Neural cell (in vitro differentiated cells): ENCODE data around the gene C22orf15.

Experiments
- EP300 ChIP-seq: fragments of 450-650 bp; conservative IDR thresholded peaks from 2 replicates; pipeline ENCODE4 v1.6.1; 2014; ENCODE audit warnings: antibody characterized with exemption, mild to moderate bottlenecking, moderate library complexity; ENCODE audit not compliant: poor library complexity, severe bottlenecking
- POLR2AphosphoS5 ChIP-seq: IDR thresholded peaks from 2 replicates; pipeline ENCODE4 v1.6.1; 2012
- SMC3 ChIP-seq: fragments of 450-650 bp; conservative IDR thresholded peaks from 2 replicates; pipeline ENCODE4 v1.6.1; 2014; ENCODE audit warnings: antibody characterized with exemption, mild to moderate bottlenecking, moderate library complexity; ENCODE audit not compliant: poor library complexity
- TF ChIP-seq, protein P1 (sequence below): IDR thresholded peaks from 2 replicates; pipeline ENCODE4 v1.6.1; 2012; ENCODE audit warnings: borderline replicate concordance
- TF ChIP-seq, protein P2 (sequence below): fragments of 450-650 bp; IDR thresholded peaks from 2 replicates; pipeline ENCODE4 v1.5.1; 2014; ENCODE audit warnings: antibody characterized with exemption, mild to moderate bottlenecking, moderate library complexity; ENCODE audit not compliant: poor library complexity, severe bottlenecking

DNA sequence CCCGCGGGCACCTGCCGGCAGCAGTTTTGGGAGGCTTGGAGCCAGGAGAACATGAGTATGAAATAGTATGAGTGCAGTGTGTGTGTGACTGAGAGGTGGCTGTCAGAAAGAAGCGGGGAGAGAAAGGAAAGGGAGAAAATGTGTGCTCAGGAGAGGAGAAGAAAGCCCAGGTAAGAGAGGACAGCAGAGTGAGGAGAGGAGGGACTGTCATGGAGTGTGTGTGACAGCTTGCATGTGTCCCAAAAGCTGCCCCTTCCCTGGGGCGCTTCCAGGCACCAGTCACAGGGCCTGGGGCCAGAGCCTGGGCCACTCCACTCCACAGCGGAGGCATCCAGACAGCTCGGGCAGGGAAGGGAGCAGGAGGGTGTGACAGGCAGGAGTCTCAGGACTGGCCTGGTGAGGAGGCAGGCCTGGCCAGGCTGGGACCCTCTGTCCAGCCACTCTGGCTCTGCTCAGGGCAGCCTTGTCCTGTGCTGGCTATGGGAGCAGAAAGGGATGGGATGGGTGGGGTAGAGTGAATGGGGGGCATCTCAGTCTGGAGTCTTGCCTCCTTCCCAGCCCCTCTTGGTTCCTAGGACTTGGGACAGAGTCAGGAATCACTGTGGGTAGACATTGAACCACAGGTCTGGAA is 10.8 kb downstream of the C22orf15 start:
- TF ChIP-seq SMC3 (no peak), POLR2AphosphoS5 (no peak), EP300 (no peak)
- TF ChIP-seq, protein P1, sequence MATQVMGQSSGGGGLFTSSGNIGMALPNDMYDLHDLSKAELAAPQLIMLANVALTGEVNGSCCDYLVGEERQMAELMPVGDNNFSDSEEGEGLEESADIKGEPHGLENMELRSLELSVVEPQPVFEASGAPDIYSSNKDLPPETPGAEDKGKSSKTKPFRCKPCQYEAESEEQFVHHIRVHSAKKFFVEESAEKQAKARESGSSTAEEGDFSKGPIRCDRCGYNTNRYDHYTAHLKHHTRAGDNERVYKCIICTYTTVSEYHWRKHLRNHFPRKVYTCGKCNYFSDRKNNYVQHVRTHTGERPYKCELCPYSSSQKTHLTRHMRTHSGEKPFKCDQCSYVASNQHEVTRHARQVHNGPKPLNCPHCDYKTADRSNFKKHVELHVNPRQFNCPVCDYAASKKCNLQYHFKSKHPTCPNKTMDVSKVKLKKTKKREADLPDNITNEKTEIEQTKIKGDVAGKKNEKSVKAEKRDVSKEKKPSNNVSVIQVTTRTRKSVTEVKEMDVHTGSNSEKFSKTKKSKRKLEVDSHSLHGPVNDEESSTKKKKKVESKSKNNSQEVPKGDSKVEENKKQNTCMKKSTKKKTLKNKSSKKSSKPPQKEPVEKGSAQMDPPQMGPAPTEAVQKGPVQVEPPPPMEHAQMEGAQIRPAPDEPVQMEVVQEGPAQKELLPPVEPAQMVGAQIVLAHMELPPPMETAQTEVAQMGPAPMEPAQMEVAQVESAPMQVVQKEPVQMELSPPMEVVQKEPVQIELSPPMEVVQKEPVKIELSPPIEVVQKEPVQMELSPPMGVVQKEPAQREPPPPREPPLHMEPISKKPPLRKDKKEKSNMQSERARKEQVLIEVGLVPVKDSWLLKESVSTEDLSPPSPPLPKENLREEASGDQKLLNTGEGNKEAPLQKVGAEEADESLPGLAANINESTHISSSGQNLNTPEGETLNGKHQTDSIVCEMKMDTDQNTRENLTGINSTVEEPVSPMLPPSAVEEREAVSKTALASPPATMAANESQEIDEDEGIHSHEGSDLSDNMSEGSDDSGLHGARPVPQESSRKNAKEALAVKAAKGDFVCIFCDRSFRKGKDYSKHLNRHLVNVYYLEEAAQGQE, result no peak
- TF ChIP-seq, protein P2, sequence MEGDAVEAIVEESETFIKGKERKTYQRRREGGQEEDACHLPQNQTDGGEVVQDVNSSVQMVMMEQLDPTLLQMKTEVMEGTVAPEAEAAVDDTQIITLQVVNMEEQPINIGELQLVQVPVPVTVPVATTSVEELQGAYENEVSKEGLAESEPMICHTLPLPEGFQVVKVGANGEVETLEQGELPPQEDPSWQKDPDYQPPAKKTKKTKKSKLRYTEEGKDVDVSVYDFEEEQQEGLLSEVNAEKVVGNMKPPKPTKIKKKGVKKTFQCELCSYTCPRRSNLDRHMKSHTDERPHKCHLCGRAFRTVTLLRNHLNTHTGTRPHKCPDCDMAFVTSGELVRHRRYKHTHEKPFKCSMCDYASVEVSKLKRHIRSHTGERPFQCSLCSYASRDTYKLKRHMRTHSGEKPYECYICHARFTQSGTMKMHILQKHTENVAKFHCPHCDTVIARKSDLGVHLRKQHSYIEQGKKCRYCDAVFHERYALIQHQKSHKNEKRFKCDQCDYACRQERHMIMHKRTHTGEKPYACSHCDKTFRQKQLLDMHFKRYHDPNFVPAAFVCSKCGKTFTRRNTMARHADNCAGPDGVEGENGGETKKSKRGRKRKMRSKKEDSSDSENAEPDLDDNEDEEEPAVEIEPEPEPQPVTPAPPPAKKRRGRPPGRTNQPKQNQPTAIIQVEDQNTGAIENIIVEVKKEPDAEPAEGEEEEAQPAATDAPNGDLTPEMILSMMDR, result no peak
